ENCODE measurements around the gene LDLRAD3.
"Not testable (repeated sequence)": the region's sequence is repeated elsewhere in the genome, so short reads cannot be mapped to it uniquely, and the experiment has no call there.

Gene LDLRAD3

GRCh38 chr11:36177836-36178235, 234.0 kb downstream of the LDLRAD3 start:
- DNase-seq = no peak

GRCh38 chr11:36186340-36187175, 242.7 kb downstream of the LDLRAD3 start:
- DNase-seq = no peak

GRCh38 chr11:36187622-36188021, 243.8 kb downstream of the LDLRAD3 start:
- no peak for DNase-seq

GRCh38 chr11:36189735-36190134, 245.9 kb downstream of the LDLRAD3 start:
- not testable (repeated sequence) for DNase-seq

- DNase-seq = no peak
Measured at GRCh38 chr11:36191941-36192340, 248.1 kb downstream of the LDLRAD3 start.

- DNase-seq = no peak
Measured at GRCh38 chr11:36192425-36193289, 248.8 kb downstream of the LDLRAD3 start.

- DNase-seq = no peak
Measured at GRCh38 chr11:36193290-36193619, 249.4 kb downstream of the LDLRAD3 start.

GRCh38 chr11:36193721-36194120, 249.9 kb downstream of the LDLRAD3 start:
- DNase-seq = no peak

GRCh38 chr11:36195496-36196354, 251.9 kb downstream of the LDLRAD3 start:
- no peak for DNase-seq

- DNase-seq = no peak
Measured at GRCh38 chr11:36196411-36196998, 252.6 kb downstream of the LDLRAD3 start.

- no peak for DNase-seq
Measured at GRCh38 chr11:36201411-36201810, 257.5 kb downstream of the LDLRAD3 start.

GRCh38 chr11:36205536-36205935, 261.7 kb downstream of the LDLRAD3 start:
- no peak for DNase-seq

- no peak for DNase-seq
Measured at GRCh38 chr11:36210529-36210928, 266.7 kb downstream of the LDLRAD3 start.

GRCh38 chr11:36211761-36212430, 268.0 kb downstream of the LDLRAD3 start:
- no peak for DNase-seq

- no peak for DNase-seq
Measured at GRCh38 chr11:36212564-36213392, 268.9 kb downstream of the LDLRAD3 start.

- DNase-seq = no peak
Measured at GRCh38 chr11:36213393-36213840, 269.6 kb downstream of the LDLRAD3 start.

- no peak for DNase-seq
Measured at GRCh38 chr11:36214480-36214879, 270.6 kb downstream of the LDLRAD3 start.

- DNase-seq = no peak
Measured at GRCh38 chr11:36214976-36215692, 271.3 kb downstream of the LDLRAD3 start.

- DNase-seq = no peak
Measured at GRCh38 chr11:36215693-36216060, 271.8 kb downstream of the LDLRAD3 start.

- DNase-seq = no peak
Measured at GRCh38 chr11:36216061-36216615, 272.3 kb downstream of the LDLRAD3 start.

Measured in NCI-H1930 (cell line).